ENCODE results near the gene OXA1L.
"Not testable (repeated sequence)": the region's sequence is repeated elsewhere in the genome, so short reads cannot be mapped to it uniquely, and the experiment has no call there.

GRCh38 chr14:22793550-22793949 is 27.1 kb downstream of the OXA1L start:
- TF ChIP-seq CTCF (optimal IDR thresholded peaks at IDR 0.05 in 1 of 3, IDR thresholded peaks at IDR 0.05 in 1 of 3, conservative IDR thresholded peaks at IDR 0.05 in 1 of 3; ENCODE audit: extremely low read depth in 1 of 3, insufficient read depth in 2 of 3, low read length in 3 of 3); EZH2 (IDR thresholded peaks at IDR 0.05; ENCODE audit: low read length): not testable (repeated sequence)

All from keratinocyte (primary cell).